GOT3 (cell line): ENCODE results near the gene FRAT2.

Experiments used
- DNase-seq: peaks from one replicate; lab custom pipeline; 2025; ENCODE audit warnings: mixed read lengths; lab: John Stamatoyannopoulos, UW

Gene FRAT2

GRCh38 chr10:97325754-97326153 is 8.8 kb downstream of the FRAT2 start:
- DNase-seq, result no peak

DNA sequence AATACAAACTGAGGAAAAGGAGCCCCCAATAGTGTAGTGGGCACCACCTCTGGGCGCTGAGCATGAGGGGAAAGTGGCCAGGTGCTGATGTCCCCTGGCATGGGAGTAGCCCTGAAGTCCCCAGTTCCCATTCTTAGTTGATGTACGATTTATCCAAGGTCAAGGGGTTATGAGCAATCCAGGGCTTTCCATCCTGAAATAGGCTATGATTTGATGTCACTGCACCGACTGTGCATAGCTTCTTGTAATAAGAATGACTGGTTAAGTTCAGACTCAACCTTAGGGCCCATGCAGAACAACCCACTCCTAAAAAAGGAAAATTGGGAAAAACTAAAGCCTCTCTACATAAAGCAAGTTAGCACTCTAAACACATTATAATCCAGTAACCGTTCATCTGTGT is 11.0 kb downstream of the FRAT2 start:
- DNase-seq, result no peak

GRCh38 chr10:97321804-97322190 is 12.7 kb downstream of the FRAT2 start:
- no peak for DNase-seq

DNA sequence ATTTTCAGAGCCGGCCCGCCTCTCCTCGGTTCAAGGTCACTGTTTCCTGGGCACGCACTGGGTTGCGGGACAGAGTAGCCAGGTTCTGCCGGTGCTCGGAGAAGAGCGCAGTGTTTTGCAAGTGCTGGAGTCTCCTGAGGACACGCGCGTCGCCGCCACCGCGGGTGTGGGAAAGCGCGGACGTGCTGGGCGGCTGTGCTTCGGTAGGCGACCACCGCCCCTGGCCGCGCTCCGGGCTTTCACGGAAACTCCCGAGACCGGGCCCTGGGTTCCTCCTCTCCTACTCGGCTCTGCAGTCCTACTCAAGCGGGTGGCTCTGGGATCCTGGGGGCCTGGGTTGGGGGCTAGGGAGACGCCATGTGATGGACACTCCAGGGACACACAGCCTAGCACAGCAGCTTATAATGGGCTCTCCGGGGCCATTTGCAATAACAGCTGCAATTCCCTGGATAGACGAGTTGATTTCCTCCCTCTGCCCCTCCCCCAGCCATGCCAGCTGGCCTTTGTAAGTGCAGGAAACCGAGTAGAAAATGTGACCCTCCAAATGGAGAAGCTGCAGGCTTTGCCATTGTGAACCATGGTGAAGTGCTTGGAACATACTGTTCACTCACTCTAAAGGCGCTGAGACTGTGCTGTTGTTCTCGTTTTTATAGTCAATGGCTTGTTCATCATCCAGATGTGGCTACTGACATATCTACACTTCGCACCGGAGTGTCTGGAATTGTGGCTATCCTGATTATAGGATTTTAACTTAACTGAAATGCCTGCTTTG is 13.3 kb downstream of the FRAT2 start:
- no peak for DNase-seq

GRCh38 chr10:97320480-97321031 is 14.0 kb downstream of the FRAT2 start:
- no peak for DNase-seq

GRCh38 chr10:97319671-97320479 is 14.7 kb downstream of the FRAT2 start:
- no peak for DNase-seq

DNA sequence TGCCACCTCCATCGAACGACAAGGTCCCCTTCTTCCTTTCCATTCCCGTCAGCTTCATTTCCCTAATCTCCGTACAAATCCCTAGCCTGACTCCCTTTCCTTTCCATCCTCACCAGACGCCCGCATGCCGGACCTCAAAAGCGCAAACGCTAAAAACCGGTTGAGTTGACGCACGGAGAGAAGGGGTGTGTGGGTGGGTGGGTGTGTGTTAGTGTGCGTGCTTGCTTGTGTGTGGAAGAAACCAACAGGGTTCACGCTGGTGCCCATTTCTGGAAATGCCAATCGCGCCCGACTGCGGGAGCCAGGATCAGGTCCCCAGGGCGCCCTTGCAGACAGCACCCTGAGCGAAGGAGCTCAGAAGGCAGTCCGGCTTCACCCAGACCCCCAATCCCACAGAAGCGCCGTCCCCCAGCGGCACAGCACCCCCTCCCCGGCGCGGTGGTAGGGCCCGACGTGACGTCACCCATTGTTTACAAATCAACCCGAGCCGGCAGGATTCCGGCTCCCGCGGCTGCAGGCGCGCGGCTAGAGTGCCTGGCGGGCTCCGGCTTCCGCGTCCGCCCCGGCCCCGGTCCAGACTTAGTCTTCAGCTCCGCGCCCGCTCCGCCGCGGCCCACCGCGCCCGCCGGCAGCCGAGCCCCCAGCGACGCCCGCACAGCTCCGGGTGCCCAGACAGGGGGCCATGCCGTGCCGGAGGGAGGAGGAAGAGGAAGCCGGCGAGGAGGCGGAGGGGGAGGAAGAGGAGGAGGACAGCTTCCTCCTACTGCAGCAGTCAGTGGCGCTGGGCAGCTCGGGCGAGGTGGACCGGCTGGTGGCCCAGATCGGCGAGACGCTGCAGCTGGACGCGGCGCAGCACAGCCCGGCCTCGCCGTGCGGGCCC is 15.5 kb downstream of the FRAT2 start, which contains the start of gene FRAT1:
Gene FRAT1, plus strand, starts transcription at position 500 of the 880 bp plus-strand sequence. Its CDS starts 183 bp downstream, at position 683.
- DNase-seq, result peak; percentile 68

GRCh38 chr10:97314671-97315070 is 19.9 kb downstream of the FRAT2 start:
- DNase-seq, result no peak

DNA sequence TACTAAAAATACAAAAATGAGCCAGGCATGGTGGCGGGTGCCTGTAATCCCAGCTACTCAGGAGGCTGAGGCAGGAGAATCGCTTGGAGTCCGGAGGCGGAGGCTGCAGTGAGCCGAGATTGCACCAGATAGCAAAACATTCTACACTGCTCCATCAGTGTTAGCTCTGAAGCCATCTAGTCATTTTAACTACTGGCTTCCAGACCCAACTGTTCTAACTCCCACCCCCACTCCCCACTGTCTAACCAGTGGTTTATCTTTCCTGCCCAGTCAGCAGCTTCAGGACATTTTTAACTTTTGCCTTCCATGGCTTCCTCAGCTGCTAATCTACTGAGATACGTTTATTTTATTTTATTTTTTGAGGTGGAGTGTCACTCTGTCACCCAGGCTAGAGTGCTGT is 21.6 kb downstream of the FRAT2 start:
- DNase-seq, result no peak

- DNase-seq, result no peak
Observed at GRCh38 chr10:97311111-97311626, 23.4 kb downstream of the FRAT2 start.

GRCh38 chr10:97307866-97308780 is 26.4 kb downstream of the FRAT2 start:
- no peak for DNase-seq

DNA sequence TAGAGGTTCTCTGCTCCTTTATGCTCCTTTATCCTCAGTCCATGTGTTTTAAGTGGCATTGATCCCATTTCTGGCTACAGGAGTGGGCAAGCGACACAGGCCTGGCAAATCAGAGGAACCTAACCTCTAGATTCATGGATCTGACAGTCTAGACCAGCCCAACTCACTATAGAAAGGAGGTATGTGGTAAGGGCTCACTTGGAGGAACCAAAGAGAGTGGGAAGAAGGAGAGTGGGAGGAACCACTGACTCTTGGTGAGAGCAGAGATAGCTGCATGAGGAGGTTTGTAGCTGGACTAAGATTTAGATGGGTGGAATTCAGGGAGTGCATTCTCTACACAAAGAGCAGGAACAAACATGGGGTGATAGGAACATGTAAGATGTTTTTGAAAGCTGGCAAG is 27.1 kb downstream of the FRAT2 start:
- no peak for DNase-seq

GRCh38 chr10:97302088-97302791 is 32.3 kb downstream of the FRAT2 start:
- no peak for DNase-seq

GRCh38 chr10:97300980-97301379 is 33.5 kb downstream of the FRAT2 start:
- DNase-seq, result no peak

DNA sequence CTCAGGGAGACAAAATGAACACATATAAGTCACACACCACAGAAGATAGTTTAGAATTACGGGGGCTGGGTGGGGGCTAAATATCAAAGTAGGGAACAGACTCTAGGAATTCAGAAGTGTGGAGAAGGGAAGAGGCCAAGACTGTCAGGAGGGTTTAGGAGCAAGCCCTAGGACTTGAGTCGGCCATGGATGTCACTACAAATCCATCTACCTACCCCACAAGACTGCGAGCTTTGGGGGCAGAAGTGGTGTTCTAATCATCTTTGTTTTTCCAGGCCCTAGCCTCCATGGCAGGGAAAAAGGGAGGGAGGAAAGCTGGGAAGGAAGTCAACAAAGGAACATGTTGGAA is 36.3 kb downstream of the FRAT2 start:
- no peak for DNase-seq

- no peak for DNase-seq
Observed at GRCh38 chr10:97297556-97298222, 36.8 kb downstream of the FRAT2 start.

DNA sequence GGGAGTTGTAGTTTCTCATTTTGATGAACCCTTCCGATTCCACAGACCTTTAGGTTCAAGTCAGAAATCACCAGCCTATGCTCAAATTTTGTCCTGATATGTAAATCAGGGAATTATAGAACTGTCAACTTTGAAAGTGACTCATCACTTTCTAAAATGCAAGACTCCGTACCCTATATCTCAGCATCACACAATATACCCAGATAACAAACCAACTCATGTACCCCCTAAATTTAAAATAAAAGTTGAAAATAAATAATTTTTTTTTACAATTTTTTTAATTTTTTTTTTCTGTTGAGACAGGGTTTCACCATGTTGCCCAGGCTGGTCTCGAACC is 41.7 kb downstream of the FRAT2 start:
- no peak for DNase-seq

- DNase-seq, result peak; percentile 92
Observed at GRCh38 chr10:97292097-97292861, 42.2 kb downstream of the FRAT2 start, which contains the start of gene ARHGAP19. TSS of gene ARHGAP19 (minus strand) at chr10:97292637. CDS start at chr10:97292627, 10 bp downstream.
